B cell (primary cell): ENCODE results near the gene DDX25.

ENCODE experiments used
- CTCF ChIP-seq: fragments of 200-600 bp; IDR thresholded peaks from one replicate; pipeline ENCODE4 v1.8.0; 2022; ENCODE audit warnings: antibody characterized with exemption, mild to moderate bottlenecking
- EZH2 ChIP-seq: IDR thresholded peaks from 2 replicates; pipeline ENCODE4 v1.6.1; 2012; ENCODE audit warnings: borderline replicate concordance, low read depth, mild to moderate bottlenecking, moderate library complexity, low read length; ENCODE audit not compliant: insufficient read depth, poor library complexity, severe bottlenecking

- TF ChIP-seq CTCF (no peak), EZH2 (no peak)
Observed at GRCh38 chr11:125975634-125976033, 71.3 kb downstream of the DDX25 start.
